Activated effector memory CD4-positive, alpha-beta T cell treated with anti-CD3 and anti-CD28 coated beads, Interleukin-2, amount 50 U/mL, for 16 hours (primary cell): ENCODE data around the gene MBD3L3.
"Not testable (repeated sequence)": the region's sequence is repeated elsewhere in the genome, so short reads cannot be mapped to it uniquely, and the experiment has no call there.

Experiments used
- DNase-seq: peaks from one replicate; pipeline ENCODE4 v3.0.0-alpha.2; 2020

Gene MBD3L3

GRCh38 chr19:7063339-7063738, 4.9 kb upstream of the MBD3L3 start:
- no peak for DNase-seq

- DNase-seq: not testable (repeated sequence)
Measured at GRCh38 chr19:7059977-7060376, 1.5 kb upstream of the MBD3L3 start.

GRCh38 chr19:7056371-7056770, 2.1 kb downstream of the MBD3L3 start:
- not testable (repeated sequence) for DNase-seq

- DNase-seq: not testable (repeated sequence)
Measured at GRCh38 chr19:7055679-7056078, 2.8 kb downstream of the MBD3L3 start.

- not testable (repeated sequence) for DNase-seq
Measured at GRCh38 chr19:7054635-7055368, 3.7 kb downstream of the MBD3L3 start.

GRCh38 chr19:7052896-7053295, 5.6 kb downstream of the MBD3L3 start:
- DNase-seq: not testable (repeated sequence)

GRCh38 chr19:7051421-7051820, 7.1 kb downstream of the MBD3L3 start:
- DNase-seq: not testable (repeated sequence)

GRCh38 chr19:7049021-7049420, 9.5 kb downstream of the MBD3L3 start, which contains the start of gene MBD3L2:
MBD3L2 (plus strand) TSS chr19:7049321; CDS start chr19:7049374, 53 bp downstream.
- DNase-seq: not testable (repeated sequence)

GRCh38 chr19:7041563-7041962, 16.9 kb downstream of the MBD3L3 start:
- not testable (repeated sequence) for DNase-seq

- not testable (repeated sequence) for DNase-seq
Measured at GRCh38 chr19:7040079-7040478, 18.4 kb downstream of the MBD3L3 start, which contains the start of gene MBD3L4. MBD3L4 (minus strand) TSS chr19:7040179; CDS start chr19:7040144, 35 bp downstream.

- DNase-seq: not testable (repeated sequence)
Measured at GRCh38 chr19:7030278-7030677, 28.2 kb downstream of the MBD3L3 start, which contains the start of gene MBD3L5. MBD3L5 (plus strand) TSS chr19:7030578; CDS start chr19:7030612, 34 bp downstream.

GRCh38 chr19:7028790-7029189, 29.7 kb downstream of the MBD3L3 start:
- not testable (repeated sequence) for DNase-seq

GRCh38 chr19:7021331-7021730, 37.1 kb downstream of the MBD3L3 start, which contains the start of gene MBD3L2B:
MBD3L2B (minus strand) TSS chr19:7021431; CDS start chr19:7021397, 34 bp downstream.
- not testable (repeated sequence) for DNase-seq

GRCh38 chr19:7018828-7019227, 39.6 kb downstream of the MBD3L3 start:
- DNase-seq: no peak

- DNase-seq: no peak
Measured at GRCh38 chr19:7013678-7014077, 44.8 kb downstream of the MBD3L3 start.

GRCh38 chr19:7010722-7011593, 47.5 kb downstream of the MBD3L3 start:
- no peak for DNase-seq

GRCh38 chr19:7007859-7008258, 50.6 kb downstream of the MBD3L3 start:
- DNase-seq: no peak
